A673 (cell line): ENCODE data around the gene ARHGEF4. TPM values are rescaled to one million over a fixed set of nuclear protein-coding genes. Genes with fewer than 3 reads are reported as not detected.
A peak's percentile ranks its signal among the peaks of the same experiment; 100 is the strongest.

Experiments
- BruUV-seq: library from RNA; stranded (reverse); fragments of 400-500 nt; replicated peaks from 2 replicates; lab custom pipeline; 2021; lab: Mats Ljungman, UMichigan
- CTCF ChIA-PET: fragments of 300-600 bp; sonication (Branson Sonifier 250); formaldehyde crosslinking; loops from one replicate; lab custom pipeline; 2022; ENCODE audit warnings: antibody characterized with exemption; lab: Charles Lee
- POLR2A ChIA-PET: fragments of 300-600 bp; sonication (Branson Sonifier 250); formaldehyde crosslinking; loops from one replicate; lab custom pipeline; 2022; ENCODE audit warnings: antibody characterized with exemption; ENCODE audit not compliant: low non-redundant PET; lab: Charles Lee
- DNase-seq: peaks from one replicate; pipeline ENCODE4 v3.0.0-alpha.2; 2015; ENCODE audit warnings: low spot score
- H3K27ac ChIP-seq: fragments of 200-600 bp; sonication (generic); 2 replicates; pipeline ENCODE4 v1.5.1; 2016; ENCODE audit warnings: mixed run types, low read depth, mild to moderate bottlenecking, mixed read lengths, antibody characterized with exemption, low read length; ENCODE audit not compliant: poor library complexity, severe bottlenecking
- H3K27me3 ChIP-seq: fragments of 200-600 bp; sonication (generic); replicated peaks from 2 replicates; pipeline ENCODE4 v1.6.1; 2017; ENCODE audit warnings: mixed run types, low read depth, mild to moderate bottlenecking, mixed read lengths, antibody characterized with exemption, low read length; ENCODE audit not compliant: insufficient read depth, poor library complexity
- H3K36me3 ChIP-seq: fragments of 200-600 bp; sonication (generic); 2 replicates; pipeline ENCODE4 v1.6.1; 2016; ENCODE audit warnings: mixed run types, mild to moderate bottlenecking, mixed read lengths, antibody characterized with exemption, low read length; ENCODE audit not compliant: insufficient read depth, poor library complexity, severe bottlenecking
- H3K4me1 ChIP-seq: fragments of 200-600 bp; sonication (generic); 2 replicates; pipeline ENCODE4 v1.6.1; 2017; ENCODE audit warnings: mixed run types, mild to moderate bottlenecking, mixed read lengths, antibody characterized with exemption, low read length; ENCODE audit not compliant: insufficient read depth, poor library complexity, severe bottlenecking
- H3K4me3 ChIP-seq: fragments of 200-600 bp; sonication (generic); 2 replicates; pipeline ENCODE4 v1.5.1; 2016; ENCODE audit warnings: low read depth, mixed run types, mild to moderate bottlenecking, mixed read lengths, low read length; ENCODE audit not compliant: poor library complexity, severe bottlenecking
- H3K9me3 ChIP-seq: fragments of 200-600 bp; sonication (generic); 2 replicates; pipeline ENCODE4 v1.6.1; 2016; ENCODE audit warnings: mixed run types, low read depth, mild to moderate bottlenecking, mixed read lengths, antibody characterized with exemption, low read length; ENCODE audit not compliant: poor library complexity, severe bottlenecking
- EZH2 ChIP-seq: fragments of 200-600 bp; sonication (generic); IDR thresholded peaks from 2 replicates; pipeline ENCODE4 v1.6.1; 2017; ENCODE audit warnings: borderline replicate concordance, low read depth, mild to moderate bottlenecking, mixed read lengths, antibody characterized with exemption, low read length; ENCODE audit not compliant: poor library complexity, severe bottlenecking
- intact Hi-C: fragments of 100-400 bp; cut with micrococcal nuclease; formaldehyde crosslinking; loops from one replicate; pipeline ENCODE4 v1.10.0; 2022; ENCODE audit not compliant: unreplicated experiment
- total RNA-seq: library from RNA; stranded (reverse); gene quantifications from 2 replicates; pipeline ENCODE4 v1.2.3, GENCODE V29; 2021
- TF ChIP-seq, protein P1 (sequence below): fragments of 300-800, 200-600 bp; sonication (generic); conservative IDR thresholded peaks from 2 replicates; pipeline ENCODE4 v1.5.1; 2017; ENCODE audit warnings: low read depth, mild to moderate bottlenecking, antibody characterized with exemption, low read length, moderate library complexity, mixed read lengths

Gene ARHGEF4
- total RNA-seq, 1 experiment from 2014 or later: 2.1 TPM

DNA sequence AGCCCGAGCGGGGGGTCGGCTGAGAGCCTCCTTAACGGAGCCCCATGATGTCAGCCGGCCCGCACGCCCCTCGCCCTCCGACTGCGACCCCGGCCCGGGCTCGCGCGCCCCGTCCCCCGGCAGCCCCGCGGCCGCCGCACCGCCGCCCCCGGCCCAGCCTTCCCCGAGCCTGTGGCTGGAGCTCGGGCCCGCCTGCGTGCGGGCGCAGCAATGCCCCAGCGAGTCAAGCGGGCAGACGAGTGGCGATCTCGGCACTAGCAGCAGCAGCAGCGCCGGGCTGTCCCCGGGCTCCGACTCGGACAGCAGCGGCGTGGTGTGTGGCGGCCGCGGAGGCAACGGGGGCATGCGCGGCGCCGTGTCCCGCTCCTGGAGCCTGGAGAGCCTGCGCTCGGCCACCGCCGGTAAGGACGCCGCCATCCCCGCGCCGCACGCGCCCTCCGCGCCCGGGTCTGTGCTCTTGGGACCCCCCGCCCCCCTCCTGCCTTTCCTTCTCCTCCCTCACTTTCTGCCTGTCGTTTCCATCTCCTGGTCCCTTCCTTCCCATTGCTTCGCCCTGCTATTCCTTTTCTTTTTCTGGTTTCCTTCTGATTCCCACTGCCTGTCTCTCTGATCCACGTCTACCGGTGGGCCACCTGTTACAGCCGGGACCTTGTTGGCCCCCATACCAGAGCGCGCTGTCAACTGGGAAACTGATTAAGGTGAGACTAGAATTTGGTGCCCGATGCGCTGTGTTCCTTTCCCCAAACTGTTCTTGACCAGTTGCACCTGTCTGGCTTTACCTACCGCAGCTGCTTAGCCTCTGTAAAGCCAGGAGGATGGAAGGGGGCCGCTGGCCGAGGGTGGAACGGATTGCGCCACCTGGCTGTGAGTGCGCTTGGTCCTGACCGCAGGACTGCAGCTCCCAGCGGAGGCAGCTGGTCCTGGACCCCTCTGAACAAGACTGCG lies 127.4 kb downstream of the ARHGEF4 start:
- H3K9me3 ChIP-seq: no peaks in the 10 kb centered on the region
- CTCF ChIA-PET: no interaction called here
- no TSS peak for BruUV-seq
- H3K4me3 ChIP-seq: no peak overlapping the region
- intact Hi-C loops: no loop called here
- no peak overlapping the region for H3K27ac ChIP-seq
- TF ChIP-seq, protein P1, sequence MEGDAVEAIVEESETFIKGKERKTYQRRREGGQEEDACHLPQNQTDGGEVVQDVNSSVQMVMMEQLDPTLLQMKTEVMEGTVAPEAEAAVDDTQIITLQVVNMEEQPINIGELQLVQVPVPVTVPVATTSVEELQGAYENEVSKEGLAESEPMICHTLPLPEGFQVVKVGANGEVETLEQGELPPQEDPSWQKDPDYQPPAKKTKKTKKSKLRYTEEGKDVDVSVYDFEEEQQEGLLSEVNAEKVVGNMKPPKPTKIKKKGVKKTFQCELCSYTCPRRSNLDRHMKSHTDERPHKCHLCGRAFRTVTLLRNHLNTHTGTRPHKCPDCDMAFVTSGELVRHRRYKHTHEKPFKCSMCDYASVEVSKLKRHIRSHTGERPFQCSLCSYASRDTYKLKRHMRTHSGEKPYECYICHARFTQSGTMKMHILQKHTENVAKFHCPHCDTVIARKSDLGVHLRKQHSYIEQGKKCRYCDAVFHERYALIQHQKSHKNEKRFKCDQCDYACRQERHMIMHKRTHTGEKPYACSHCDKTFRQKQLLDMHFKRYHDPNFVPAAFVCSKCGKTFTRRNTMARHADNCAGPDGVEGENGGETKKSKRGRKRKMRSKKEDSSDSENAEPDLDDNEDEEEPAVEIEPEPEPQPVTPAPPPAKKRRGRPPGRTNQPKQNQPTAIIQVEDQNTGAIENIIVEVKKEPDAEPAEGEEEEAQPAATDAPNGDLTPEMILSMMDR: 0 out of 2 replicates have a peak, but pooled peaks have one; percentile 14
- peak; percentile 88 for TF ChIP-seq EZH2
- POLR2A ChIA-PET: no interaction called here
- H3K27me3 ChIP-seq: peaks cover 79% of the 10 kb centered on the region
- no peaks in the 10 kb centered on the region for H3K36me3 ChIP-seq
- DNase-seq: no peak
- H3K4me1 ChIP-seq: no peaks in the 10 kb centered on the region

DNA sequence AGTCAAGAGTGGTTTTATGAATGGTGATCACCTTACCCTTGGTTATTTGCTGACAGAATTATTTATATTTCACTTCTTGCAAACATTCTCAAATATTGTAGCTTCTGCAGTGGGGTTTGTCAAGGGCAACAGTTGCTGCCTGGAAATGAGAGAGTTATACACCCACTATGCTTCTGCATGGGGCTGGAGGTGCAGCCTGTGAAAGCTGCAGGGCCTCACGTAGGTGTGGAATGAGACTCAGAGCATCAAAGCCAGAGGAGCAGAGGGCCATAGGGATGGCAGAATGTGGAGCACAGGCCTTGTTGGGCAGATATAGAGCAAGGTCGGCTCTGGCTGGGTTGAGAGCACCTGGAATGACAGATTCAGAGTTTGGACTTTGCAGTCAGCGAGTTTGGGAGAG lies 128.2 kb downstream of the ARHGEF4 start:
- CTCF ChIA-PET: no interaction called here

DNA sequence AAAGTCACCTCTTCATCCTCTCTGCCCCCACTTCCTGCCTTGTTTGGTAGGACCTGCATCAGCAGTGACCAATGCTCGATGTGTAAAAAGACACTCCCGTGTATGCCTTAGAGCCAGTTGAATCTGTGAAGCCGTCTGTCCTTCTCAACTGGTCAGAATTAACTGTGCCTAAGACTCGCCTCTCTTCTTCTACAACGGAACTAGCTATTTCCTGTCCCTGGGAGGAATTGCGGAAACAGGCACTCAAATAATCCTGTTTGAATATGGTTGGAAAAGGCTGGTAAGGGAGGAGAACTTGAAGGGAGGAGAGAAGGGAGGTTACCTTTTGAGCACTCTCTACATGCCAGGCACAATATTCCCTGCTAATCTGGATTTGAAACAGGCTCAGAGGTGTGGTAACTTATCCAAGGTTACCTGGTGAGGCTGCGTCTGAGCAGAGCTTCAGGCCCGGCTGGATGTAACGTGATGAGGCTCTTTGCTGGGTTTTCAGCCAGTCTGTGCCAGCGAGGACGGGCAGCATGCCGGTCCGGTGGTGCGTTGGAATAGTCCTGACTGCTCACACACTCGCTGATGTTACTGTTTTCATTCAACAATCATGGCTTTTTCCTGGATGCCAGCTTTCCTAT lies 129.5 kb downstream of the ARHGEF4 start:
- no peak for TF ChIP-seq EZH2
- TF ChIP-seq, protein P1: no peak
- H3K4me1 ChIP-seq: no peaks in the 10 kb centered on the region
- H3K27ac ChIP-seq: no peak overlapping the region
- ChIA-PET CTCF (no interaction called here), POLR2A (no interaction called here)
- intact Hi-C loops: no loop called here
- DNase-seq: no peak
- H3K36me3 ChIP-seq: no peaks in the 10 kb centered on the region
- H3K4me3 ChIP-seq: no peak overlapping the region
- no peaks in the 10 kb centered on the region for H3K9me3 ChIP-seq
- no TSS peak for BruUV-seq
- peaks cover 63% of the 10 kb centered on the region for H3K27me3 ChIP-seq

More for the DNA sequence above, 128.2 kb downstream of the ARHGEF4 start:
- Histone ChIP-seq H3K4me1 (no peaks in the 10 kb centered on the region), H3K27ac (no peak overlapping the region), H3K36me3 (no peaks in the 10 kb centered on the region), H3K27me3 (peaks cover 75% of the 10 kb centered on the region), H3K4me3 (no peak overlapping the region), H3K9me3 (no peaks in the 10 kb centered on the region)
- intact Hi-C loops: no loop called here
- no TSS peak for BruUV-seq
- POLR2A ChIA-PET: no interaction called here
- no peak for TF ChIP-seq EZH2
- TF ChIP-seq, protein P1: no peak
- DNase-seq: no peak
